Neural progenitor cell (in vitro differentiated cells): Measurements from ENCODE around the gene CADPS. TPM values are rescaled to one million over a fixed set of nuclear protein-coding genes. Genes with fewer than 3 reads are reported as not detected.

Experiments
- DNase-seq: peaks from one replicate; pipeline ENCODE4 v3.0.0-alpha.2; 2016; ENCODE audit warnings: low spot score
- H2AFZ ChIP-seq: fragments of 200-600 bp; sonication (generic); replicated peaks from 2 replicates; pipeline ENCODE4 v1.6.1; 2016; ENCODE audit warnings: antibody characterized with exemption
- H3F3A ChIP-seq: fragments of 200-600 bp; sonication (generic); 2 replicates; pipeline ENCODE4 v1.6.1; 2016; ENCODE audit warnings: antibody characterized with exemption, low read depth
- H3K27ac ChIP-seq: fragments of 200-600 bp; sonication (generic); 2 replicates; pipeline ENCODE4 v1.5.1; 2016; ENCODE audit warnings: mild to moderate bottlenecking
- H3K27me3 ChIP-seq: fragments of 200-600 bp; sonication (generic); 2 replicates; pipeline ENCODE4 v1.6.1; 2016; ENCODE audit warnings: mild to moderate bottlenecking, moderate library complexity
- H3K36me3 ChIP-seq: fragments of 200-600 bp; sonication (generic); 2 replicates; pipeline ENCODE4 v1.5.1; 2016
- H3K4me1 ChIP-seq: fragments of 200-600 bp; sonication (generic); 2 replicates; pipeline ENCODE4 v1.6.1; 2016; ENCODE audit warnings: mixed run types
- H3K4me2 ChIP-seq: fragments of 200-600 bp; sonication (generic); 2 replicates; pipeline ENCODE4 v1.6.1; 2016
- H3K4me3 ChIP-seq: fragments of 200-600 bp; sonication (generic); 2 replicates; pipeline ENCODE4 v1.5.1; 2016
- H3K79me2 ChIP-seq: fragments of 200-600 bp; sonication (generic); 2 replicates; pipeline ENCODE4 v1.6.1; 2016; ENCODE audit warnings: low read depth
- H3K9ac ChIP-seq: fragments of 200-600 bp; sonication (generic); 2 replicates; pipeline ENCODE4 v1.6.1; 2016
- H3K9me3 ChIP-seq: fragments of 200-600 bp; sonication (generic); 2 replicates; pipeline ENCODE4 v1.5.1; 2016; ENCODE audit warnings: low read depth
- H4K20me1 ChIP-seq: fragments of 200-600 bp; sonication (generic); 2 replicates; pipeline ENCODE4 v1.6.1; 2016; ENCODE audit warnings: low read depth
- H3K27ac Mint-ChIP-seq: 3 replicates; pipeline ENCODE4 v1.8.0; 2021; ENCODE audit warnings: mixed read lengths
- H3K27me3 Mint-ChIP-seq: 2 replicates; pipeline ENCODE4 v1.8.0; 2022; ENCODE audit warnings: low read depth, mild to moderate bottlenecking, inconsistent platforms, moderate library complexity, mixed read lengths; ENCODE audit not compliant: insufficient read depth
- H3K36me3 Mint-ChIP-seq: 3 replicates; pipeline ENCODE4 v1.8.0; 2021; ENCODE audit warnings: mixed read lengths
- H3K4me1 Mint-ChIP-seq: 3 replicates; pipeline ENCODE4 v1.8.0; 2021; ENCODE audit warnings: mixed read lengths
- H3K4me3 Mint-ChIP-seq: 3 replicates; pipeline ENCODE4 v1.8.0; 2021; ENCODE audit warnings: mild to moderate bottlenecking, moderate library complexity, mixed read lengths
- H3K9me3 Mint-ChIP-seq: 3 replicates; pipeline ENCODE4 v1.8.0; 2020; ENCODE audit warnings: mixed read lengths
- EZH2 ChIP-seq: fragments of 200-600 bp; sonication (generic); IDR thresholded peaks from 2 replicates; pipeline ENCODE4 v1.6.1; 2017; ENCODE audit warnings: antibody characterized with exemption, mild to moderate bottlenecking, moderate library complexity
- EZH2phosphoT487 ChIP-seq: fragments of 200-600 bp; sonication (generic); IDR thresholded peaks from 2 replicates; pipeline ENCODE4 v1.6.1; 2017; ENCODE audit warnings: antibody characterized with exemption
- total RNA-seq: library from RNA; depleted of rRNA; stranded (reverse); fragments of >200 nt; gene quantifications from 2 replicates; pipeline ENCODE4 v1.2.3, GENCODE V29; 2015; ENCODE audit warnings: low replicate concordance
- TF ChIP-seq, protein P1 (sequence below): fragments of 200-600 bp; sonication (generic); IDR thresholded peaks from 2 replicates; pipeline ENCODE4 v1.5.1; 2017; ENCODE audit warnings: antibody characterized with exemption, mild to moderate bottlenecking

Gene CADPS
- total RNA-seq, 1 donor from 2014 or later, result 17.3 TPM

GRCh38 chr3:62895901-62896300 is 20.7 kb upstream of the CADPS start:
- no peak overlapping the region for H3K4me3 Mint-ChIP-seq

DNA sequence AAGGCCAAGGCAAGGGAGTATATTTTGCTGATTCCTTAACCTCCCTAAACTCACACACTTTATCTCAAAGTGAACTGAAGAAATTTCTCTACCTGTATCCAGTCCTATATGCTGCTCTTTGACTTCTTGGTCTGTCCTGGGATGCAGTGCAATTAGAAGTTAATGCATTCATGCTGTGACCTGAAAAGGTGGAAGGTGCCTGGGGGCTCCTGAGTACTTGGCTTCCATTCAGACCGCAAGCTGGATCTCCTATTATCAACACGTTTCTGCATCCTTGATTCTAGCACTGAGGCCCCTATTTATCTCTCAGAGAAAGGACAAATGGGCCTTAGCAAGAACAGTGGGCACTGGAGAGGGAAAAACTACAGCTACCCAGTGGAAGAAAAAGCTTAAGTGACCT is 17.7 kb upstream of the CADPS start:
- Histone ChIP-seq H2AFZ (no peak overlapping the region), H3K4me2 (no peak overlapping the region), H3K36me3 (no peaks in the 10 kb centered on the region), H3K27ac (no peak overlapping the region), H3K4me1 (no peaks in the 10 kb centered on the region), H3F3A (no peaks in the 10 kb centered on the region), H3K4me3 (no peak overlapping the region), H3K9me3 (no peaks in the 10 kb centered on the region), H3K27me3 (no peaks in the 10 kb centered on the region), H3K79me2 (no peaks in the 10 kb centered on the region), H3K9ac (no peak overlapping the region), H4K20me1 (no peaks in the 10 kb centered on the region)
- H3K27me3 Mint-ChIP-seq, result peaks cover 2% of the 10 kb centered on the region
- H3K4me3 Mint-ChIP-seq, result no peak overlapping the region
- H3K4me1 Mint-ChIP-seq, result peaks cover 4% of the 10 kb centered on the region
- H3K36me3 Mint-ChIP-seq, result no peaks in the 10 kb centered on the region
- TF ChIP-seq EZH2phosphoT487 (no peak), EZH2 (no peak)
- TF ChIP-seq, protein P1, sequence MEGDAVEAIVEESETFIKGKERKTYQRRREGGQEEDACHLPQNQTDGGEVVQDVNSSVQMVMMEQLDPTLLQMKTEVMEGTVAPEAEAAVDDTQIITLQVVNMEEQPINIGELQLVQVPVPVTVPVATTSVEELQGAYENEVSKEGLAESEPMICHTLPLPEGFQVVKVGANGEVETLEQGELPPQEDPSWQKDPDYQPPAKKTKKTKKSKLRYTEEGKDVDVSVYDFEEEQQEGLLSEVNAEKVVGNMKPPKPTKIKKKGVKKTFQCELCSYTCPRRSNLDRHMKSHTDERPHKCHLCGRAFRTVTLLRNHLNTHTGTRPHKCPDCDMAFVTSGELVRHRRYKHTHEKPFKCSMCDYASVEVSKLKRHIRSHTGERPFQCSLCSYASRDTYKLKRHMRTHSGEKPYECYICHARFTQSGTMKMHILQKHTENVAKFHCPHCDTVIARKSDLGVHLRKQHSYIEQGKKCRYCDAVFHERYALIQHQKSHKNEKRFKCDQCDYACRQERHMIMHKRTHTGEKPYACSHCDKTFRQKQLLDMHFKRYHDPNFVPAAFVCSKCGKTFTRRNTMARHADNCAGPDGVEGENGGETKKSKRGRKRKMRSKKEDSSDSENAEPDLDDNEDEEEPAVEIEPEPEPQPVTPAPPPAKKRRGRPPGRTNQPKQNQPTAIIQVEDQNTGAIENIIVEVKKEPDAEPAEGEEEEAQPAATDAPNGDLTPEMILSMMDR, result no peak
- DNase-seq, result no peak
- no peak overlapping the region for H3K27ac Mint-ChIP-seq
- no peaks in the 10 kb centered on the region for H3K9me3 Mint-ChIP-seq

More at GRCh38 chr3:62895901-62896300, 20.7 kb upstream of the CADPS start:
- no peaks in the 10 kb centered on the region for H3K36me3 ChIP-seq
- no peaks in the 10 kb centered on the region for H3K4me1 ChIP-seq
- H3K27me3 Mint-ChIP-seq, result peaks cover 4% of the 10 kb centered on the region
- TF ChIP-seq, protein P1, result no peak
- TF ChIP-seq EZH2, result no peak
- TF ChIP-seq EZH2phosphoT487, result no peak
- H3K27me3 ChIP-seq, result no peaks in the 10 kb centered on the region
- H3K27ac ChIP-seq, result no peak overlapping the region
- H3K9me3 ChIP-seq, result no peaks in the 10 kb centered on the region
- no peaks in the 10 kb centered on the region for H4K20me1 ChIP-seq
- H3K27ac Mint-ChIP-seq, result no peak overlapping the region
- H3F3A ChIP-seq, result no peaks in the 10 kb centered on the region
- H3K9ac ChIP-seq, result no peak overlapping the region
- no peaks in the 10 kb centered on the region for H3K9me3 Mint-ChIP-seq
- no peak overlapping the region for H3K4me2 ChIP-seq
- no peaks in the 10 kb centered on the region for H3K36me3 Mint-ChIP-seq
- no peaks in the 10 kb centered on the region for H3K79me2 ChIP-seq
- H3K4me1 Mint-ChIP-seq, result no peaks in the 10 kb centered on the region
- DNase-seq, result no peak
- no peak overlapping the region for H3K4me3 ChIP-seq
- H2AFZ ChIP-seq, result no peak overlapping the region

GRCh38 chr3:62892045-62892444 is 16.8 kb upstream of the CADPS start:
- TF ChIP-seq, protein P1, result no peak
- TF ChIP-seq EZH2, result no peak
- no peak for TF ChIP-seq EZH2phosphoT487
- Mint-ChIP-seq H3K9me3 (no peaks in the 10 kb centered on the region), H3K4me3 (no peak overlapping the region), H3K36me3 (no peaks in the 10 kb centered on the region), H3K4me1 (peaks cover 4% of the 10 kb centered on the region), H3K27me3 (peaks cover 2% of the 10 kb centered on the region), H3K27ac (no peak overlapping the region)
- Histone ChIP-seq H2AFZ (no peak overlapping the region), H3K79me2 (no peaks in the 10 kb centered on the region), H3K4me2 (no peak overlapping the region), H3K36me3 (no peaks in the 10 kb centered on the region), H3K4me3 (no peak overlapping the region), H3K27me3 (no peaks in the 10 kb centered on the region), H3F3A (no peaks in the 10 kb centered on the region), H3K9me3 (no peaks in the 10 kb centered on the region), H3K4me1 (no peaks in the 10 kb centered on the region), H3K27ac (no peak overlapping the region), H4K20me1 (no peaks in the 10 kb centered on the region), H3K9ac (no peak overlapping the region)
- DNase-seq, result no peak
